HepG2 (cell line): ENCODE data around the gene EFCAB14. TPM values are rescaled to one million over a fixed set of nuclear protein-coding genes. Genes with fewer than 3 reads are reported as not detected.

Experiments used
- ATAC-seq: fragments of 200-7000 bp; cut with Tn5 transposase; 3 replicates; pipeline ENCODE4 v1.9.1; 2020; ENCODE audit warnings: mild to moderate bottlenecking, moderate library complexity
- BruUV-seq: library from RNA; stranded (reverse); fragments of 400-500 nt; replicated peaks from 2 replicates; lab custom pipeline; 2021; lab: Mats Ljungman, UMichigan
- CTCF ChIA-PET: fragments of 300-600 bp; formaldehyde crosslinking; extraction: SDS; loops from one replicate; lab custom pipeline; 2021; ENCODE audit warnings: low total read pairs, inconsistent platforms, low intra/inter-chr PET ratio; lab: Yijun Ruan, JAX
- POLR2A ChIA-PET: fragments of 350-600 bp; sonication (Branson Sonifier 250); formaldehyde crosslinking; loops from one replicate; lab custom pipeline; 2020; ENCODE audit warnings: antibody characterized with exemption, inconsistent platforms; lab: Yijun Ruan, JAX
- DNase-seq: peaks from one replicate; pipeline ENCODE4 v3.0.0-alpha.2; 2015; ENCODE audit warnings: low spot score
- FAIRE-seq: peaks from 3 replicates; lab custom pipeline; 2011; peaks lifted over from hg19 to GRCh38; lab: Jason Lieb, UNC
- H2AFZ ChIP-seq: one replicate; pipeline ENCODE4 v1.6.1; 2011; ENCODE audit warnings: low read length, inconsistent platforms
- H3K27ac ChIP-seq: fragments of 300-600 bp; 3 replicates; pipeline ENCODE4 v1.8.0; 2011; ENCODE audit warnings: mixed run types, mild to moderate bottlenecking, mixed read lengths, low read length, inconsistent platforms; ENCODE audit not compliant: insufficient read depth; ENCODE audit errors: extremely low read length
- H3K27me3 ChIP-seq, 2 experiments: fragments of 200-600 bp in 1 of 2; 2 replicates in 1 of 2; 3 replicates in 1 of 2; pipeline versions ENCODE4 v1.6.0 to v1.8.0; 2011; ENCODE audit warnings: low read length in 2 of 2, mild to moderate bottlenecking in 2 of 2, moderate library complexity in 2 of 2, inconsistent platforms in 1 of 2; ENCODE audit not compliant: insufficient read depth in 2 of 2, control insufficient read depth in 1 of 2
- H3K36me3 ChIP-seq, 2 experiments: fragments of 200-600 bp in 1 of 2; replicated peaks in 1 of 2; 2 replicates in 1 of 2; 3 replicates in 1 of 2; pipeline versions ENCODE4 v1.5.1 to v1.8.0; 2011; ENCODE audit warnings: low read length in 2 of 2, inconsistent platforms in 1 of 2; ENCODE audit not compliant: insufficient read depth in 2 of 2, control insufficient read depth in 1 of 2
- H3K4me1 ChIP-seq: 2 replicates; pipeline ENCODE4 v1.5.1; 2012; ENCODE audit warnings: low read length, inconsistent platforms; ENCODE audit not compliant: insufficient read depth
- H3K4me2 ChIP-seq: 2 replicates; pipeline ENCODE4 v1.6.0; 2011; ENCODE audit warnings: low read depth, low read length, inconsistent platforms
- H3K4me3 ChIP-seq, 3 experiments: fragments of 200-600 bp in 1 of 3; sonication (generic), shearing (Covaris generic) in 1 of 3; replicated peaks in 1 of 3; 2 replicates each; pipeline ENCODE4 v1.5.1; 2011 to 2016; ENCODE audit warnings: low read length in 3 of 3, inconsistent platforms in 2 of 3, low read depth in 2 of 3, mild to moderate bottlenecking in 2 of 3, control low read depth in 1 of 3, mixed read lengths in 1 of 3; ENCODE audit not compliant: insufficient read depth in 1 of 3
- H3K79me2 ChIP-seq: one replicate; pipeline ENCODE4 v1.6.1; 2011; ENCODE audit warnings: low read length, inconsistent platforms; ENCODE audit not compliant: insufficient read depth
- H3K9ac ChIP-seq: 2 replicates; pipeline ENCODE4 v1.6.0; 2011; ENCODE audit warnings: mild to moderate bottlenecking, low read depth, low read length, inconsistent platforms; ENCODE audit not compliant: insufficient read depth
- H3K9me3 ChIP-seq: 2 replicates; pipeline ENCODE4 v1.5.1; 2012; ENCODE audit warnings: mild to moderate bottlenecking, low read length
- H4K20me1 ChIP-seq: 2 replicates; pipeline ENCODE4 v1.6.0; 2011; ENCODE audit warnings: inconsistent platforms, mild to moderate bottlenecking, low read length, moderate library complexity; ENCODE audit not compliant: insufficient read depth
- HNF1A ChIP-seq, 2 experiments: sonication (generic) in 1 of 2; formaldehyde crosslinking in 1 of 2; IDR thresholded peaks; 2 replicates each; pipeline versions ENCODE4 v1.4.0 to v1.6.1; 2016 to 2020; ENCODE audit warnings: borderline replicate concordance in 1 of 2, low read depth in 1 of 2, mild to moderate bottlenecking in 1 of 2, missing genetic modification reagents in 1 of 2
- KLF6 ChIP-seq: IDR thresholded peaks from 2 replicates; pipeline ENCODE4 v1.8.0; 2016; ENCODE audit warnings: missing biosample characterization, missing genetic modification reagents
- MAX ChIP-seq: IDR thresholded peaks from 2 replicates; pipeline ENCODE4 v1.6.1; 2012; ENCODE audit warnings: inconsistent platforms
- MEIS1 ChIP-seq: sonication (generic); formaldehyde crosslinking; IDR thresholded peaks from 2 replicates; pipeline ENCODE4 v1.9.0; 2021; ENCODE audit warnings: mild to moderate bottlenecking, missing genetic modification reagents, moderate library complexity, borderline replicate concordance
- MZF1 ChIP-seq: sonication (generic); formaldehyde crosslinking; IDR thresholded peaks from 2 replicates; pipeline ENCODE4 v1.8.1; 2023; ENCODE audit warnings: mild to moderate bottlenecking, missing genetic modification reagents, borderline replicate concordance
- NFE2 ChIP-seq: sonication (generic); formaldehyde crosslinking; IDR thresholded peaks from 2 replicates; pipeline ENCODE4 v1.4.0; 2020; ENCODE audit warnings: missing genetic modification reagents
- RAD51 ChIP-seq: fragments of 450-650 bp; IDR thresholded peaks from 2 replicates; pipeline ENCODE4 v1.6.1; 2016; ENCODE audit warnings: borderline replicate concordance
- REST ChIP-seq, 2 experiments: IDR thresholded peaks; 2 replicates each; pipeline ENCODE4 v1.6.1; 2011 to 2012; ENCODE audit warnings: low read length in 2 of 2, borderline replicate concordance in 1 of 2, low read depth in 1 of 2, mild to moderate bottlenecking in 1 of 2, moderate library complexity in 1 of 2
- SOX13 ChIP-seq, 3 experiments: fragments of 450-650 bp in 1 of 3; sonication (generic) in 1 of 3; formaldehyde crosslinking in 1 of 3; IDR thresholded peaks in 2 of 3; conservative IDR thresholded peaks in 1 of 3; 2 replicates each; pipeline versions ENCODE4 v1.5.0 to v1.6.1; 2016 to 2020; ENCODE audit warnings: antibody characterized with exemption in 1 of 3, mild to moderate bottlenecking in 1 of 3, missing compliant biosample characterization in 1 of 3, missing genetic modification reagents in 1 of 3, moderate library complexity in 1 of 3
- YEATS4 ChIP-seq: sonication (generic); formaldehyde crosslinking; IDR thresholded peaks from 2 replicates; pipeline ENCODE4 v1.4.0; 2020; ENCODE audit warnings: missing genetic modification reagents, borderline replicate concordance
- ZFX ChIP-seq: sonication (generic); formaldehyde crosslinking; IDR thresholded peaks from 2 replicates; pipeline ENCODE4 v1.4.0; 2020; ENCODE audit warnings: mild to moderate bottlenecking, low read depth, missing genetic modification reagents, moderate library complexity
- ZNF263 ChIP-seq: sonication (generic); formaldehyde crosslinking; IDR thresholded peaks from 2 replicates; pipeline ENCODE4 v1.4.0; 2020; ENCODE audit warnings: missing genetic modification reagents
- ZNF777 ChIP-seq: sonication (generic); formaldehyde crosslinking; IDR thresholded peaks from 2 replicates; pipeline ENCODE4 v1.4.0; 2020; ENCODE audit warnings: missing genetic modification reagents
- WGBS: methylation state at CpG from one replicate; pipeline ENCODE4 v1.1.6; 2017; ENCODE audit warnings: low lambda C conversion rate; 5-methylcytosine and 5-hydroxymethylcytosine counted together
- in situ Hi-C: cut with HindIII; loops from 2 replicates; pipeline ENCODE4 v1.10.0; 2017; ENCODE audit warnings: low pct_unique_long_range_greater_than_20kb; ENCODE audit not compliant: extremely low pct_ligation_motif_present
- intact Hi-C: fragments of 100-400 bp; cut with micrococcal nuclease; formaldehyde crosslinking; loops from one replicate; pipeline ENCODE4 v1.10.0; 2022; ENCODE audit not compliant: unreplicated experiment
- polyA plus RNA-seq, 8 experiments: library from polyadenylated mRNA; depleted of rRNA in 3 of 8; stranded (reverse) in 7 of 8; unstranded in 1 of 8; fragments of >200 nt; fragmentation: Illumina TruSeq in 4 of 8; extraction: Trizol in 4 of 8; gene quantifications; 2 replicates each; pipeline versions ENCODE4 v1.2.1 to v1.2.3, GENCODE V29; 2011 to 2016; ENCODE audit warnings: low read depth in 4 of 8, missing spikeins in 1 of 8, mixed read lengths in 1 of 8; ENCODE audit not compliant: insufficient read depth in 1 of 8
- total RNA-seq, 5 experiments: library from RNA; depleted of rRNA; stranded (reverse); fragments of >200 nt; fragmentation: Illumina TruSeq; extraction: Trizol; gene quantifications; 2 replicates each; pipeline ENCODE4 v1.2.3, GENCODE V29; 2016; ENCODE audit warnings: low read depth in 1 of 5
- TF ChIP-seq, protein P1 (sequence below): sonication (generic); formaldehyde crosslinking; IDR thresholded peaks from 2 replicates; pipeline ENCODE4 v1.5.1; 2020; ENCODE audit warnings: missing genetic modification reagents, mild to moderate bottlenecking, borderline replicate concordance

The EFCAB14 gene
- total and polyA plus RNA-seq, 2 of the 13 experiments (the other 11 are each of a cell fraction or from before 2014, with no cell fraction given) = 13.4 to 17.9 TPM

DNA sequence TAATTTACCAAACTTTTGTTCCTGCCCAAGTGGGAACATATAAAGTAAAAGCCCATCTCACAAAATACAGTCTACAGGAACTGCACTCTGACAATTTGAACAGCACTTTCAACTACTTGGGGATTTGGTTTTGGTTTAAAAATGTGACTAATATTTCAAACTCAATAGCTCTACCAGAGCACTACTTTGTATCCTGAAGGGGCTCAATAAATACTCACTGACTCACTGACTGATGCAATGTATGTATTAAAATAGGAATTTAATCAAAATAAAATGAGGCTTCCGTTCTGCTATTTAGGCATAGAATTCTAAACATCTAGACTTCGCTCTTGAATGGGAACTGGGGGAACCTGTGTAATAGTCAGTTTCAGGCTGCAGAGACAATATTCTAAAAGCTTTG, 21.9 kb downstream of the EFCAB14 start:
- no peak overlapping the region for H3K9ac ChIP-seq
- H3K4me2 ChIP-seq = no peak overlapping the region
- intact Hi-C loops (no loop called here), in situ Hi-C loops (no loop called here)
- WGBS = 98% methylated on average over 2 of the region's 2 CpGs
- no peak overlapping the region for H3K4me3 ChIP-seq
- H3K4me1 ChIP-seq = 0 out of 2 replicates have a peak, but pooled peaks cover 11% of the 10 kb centered on the region
- H2AFZ ChIP-seq = no peak overlapping the region
- H3K9me3 ChIP-seq = no peaks in the 10 kb centered on the region
- no peak overlapping the region for H3K27ac ChIP-seq
- ATAC-seq (no peak), DNase-seq (no peak), FAIRE-seq (no peak)
- H3K27me3 ChIP-seq = no peaks in the 10 kb centered on the region
- ChIA-PET CTCF (no interaction called here), POLR2A (no interaction called here)
- no TSS peak for BruUV-seq
- H4K20me1 ChIP-seq = no peaks in the 10 kb centered on the region
- H3K79me2 ChIP-seq = no peaks in the 10 kb centered on the region
- peaks cover 10 to 46% of the 10 kb centered on the region in 2 experiments for H3K36me3 ChIP-seq
- no peak for TF ChIP-seq HNF1A (IDR thresholded peaks at IDR 0.05; ENCODE audit: low read depth)
- TF ChIP-seq HNF1A (CRISPR knock-in tag; IDR thresholded peaks at IDR 0.05; ENCODE audit: borderline replicate concordance) = no peak
- no peak for TF ChIP-seq ZFX (CRISPR knock-in tag)
- no peak for TF ChIP-seq ZNF777 (CRISPR knock-in tag)
- TF ChIP-seq, protein P1, sequence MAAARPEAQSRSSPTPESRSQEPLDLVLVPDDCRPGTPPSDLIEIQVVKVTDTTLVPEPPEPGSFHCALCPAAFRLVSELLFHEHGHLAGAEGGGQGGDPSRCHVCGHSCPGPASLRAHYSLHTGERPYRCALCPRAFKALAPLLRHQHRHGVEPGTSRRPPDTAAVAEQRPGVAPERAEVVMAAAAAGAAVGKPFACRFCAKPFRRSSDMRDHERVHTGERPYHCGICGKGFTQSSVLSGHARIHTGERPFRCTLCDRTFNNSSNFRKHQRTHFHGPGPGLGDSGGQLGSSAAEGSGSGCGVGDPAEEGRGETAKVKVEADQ (CRISPR knock-in tag) = no peak
- no peak for TF ChIP-seq YEATS4 (CRISPR knock-in tag)
- TF ChIP-seq MAX = no peak
- TF ChIP-seq ZNF263 = no peak
- no peak for TF ChIP-seq NFE2 (CRISPR knock-in tag)
- TF ChIP-seq SOX13 (IDR thresholded peaks at IDR 0.05) = no peak
- TF ChIP-seq SOX13 (CRISPR knock-in tag; conservative IDR thresholded peaks at IDR 0.05 in 1 of 2, IDR thresholded peaks at IDR 0.05 in 1 of 2) = no peak
- TF ChIP-seq MEIS1 (CRISPR knock-in tag) = no peak
- no peak for TF ChIP-seq MZF1 (CRISPR knock-in tag)
- TF ChIP-seq REST (IDR thresholded peaks at IDR 0.05; ENCODE audit: borderline replicate concordance in 1 of 2, low read depth in 1 of 2, low read length in 2 of 2) = no peak
- no peak for TF ChIP-seq RAD51
- no peak for TF ChIP-seq KLF6 (CRISPR knock-in tag)
